ENCODE measurements around the gene YIF1A.
"Not testable (repeated sequence)": the region's sequence is repeated elsewhere in the genome, so short reads cannot be mapped to it uniquely, and the experiment has no call there.

Gene YIF1A

DNA sequence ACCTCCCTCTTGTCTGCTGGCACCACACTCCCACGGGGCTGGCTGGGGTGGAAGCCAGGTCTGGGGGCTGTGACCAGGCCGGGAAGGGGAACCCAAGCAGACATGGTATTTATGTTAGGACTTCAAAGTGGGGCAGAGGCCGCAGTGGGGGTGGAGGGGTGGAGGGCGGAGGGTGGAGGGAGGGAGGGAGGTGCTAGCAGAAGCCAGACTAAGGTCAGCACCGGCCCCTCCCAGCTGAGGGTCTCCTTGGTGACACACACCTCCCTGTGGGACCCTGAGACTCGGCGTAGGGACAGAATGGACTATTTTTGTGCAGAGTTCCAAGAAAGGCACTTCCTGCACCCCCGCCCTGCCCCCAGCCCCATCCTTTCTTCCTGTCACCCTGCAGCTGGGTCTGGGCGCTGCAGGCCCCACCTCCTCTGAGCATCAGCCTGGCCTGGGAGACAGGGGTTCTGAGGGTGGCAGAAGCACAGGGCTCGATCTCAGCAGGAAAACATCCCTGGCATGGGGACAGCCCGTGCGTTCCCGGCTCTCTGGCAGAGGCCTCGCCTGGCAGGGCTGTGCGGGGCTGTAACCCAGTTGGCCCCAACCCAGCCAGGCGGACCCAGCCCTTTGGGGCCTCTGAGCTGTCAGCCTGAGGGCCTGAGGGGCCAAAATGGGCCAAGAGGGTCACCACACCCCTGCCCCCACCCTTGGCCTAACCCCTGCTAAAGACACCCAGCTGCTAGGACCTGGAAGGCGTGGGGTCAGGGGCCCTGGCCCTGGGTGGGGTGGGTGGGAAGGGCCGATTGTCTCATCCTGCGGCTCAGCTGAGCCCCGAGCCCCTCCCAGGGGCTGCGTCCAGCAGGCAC, 37.5 kb upstream of the YIF1A start:
- no peak for DNase-seq (ENCODE audit: low read depth, low spot score)

DNA sequence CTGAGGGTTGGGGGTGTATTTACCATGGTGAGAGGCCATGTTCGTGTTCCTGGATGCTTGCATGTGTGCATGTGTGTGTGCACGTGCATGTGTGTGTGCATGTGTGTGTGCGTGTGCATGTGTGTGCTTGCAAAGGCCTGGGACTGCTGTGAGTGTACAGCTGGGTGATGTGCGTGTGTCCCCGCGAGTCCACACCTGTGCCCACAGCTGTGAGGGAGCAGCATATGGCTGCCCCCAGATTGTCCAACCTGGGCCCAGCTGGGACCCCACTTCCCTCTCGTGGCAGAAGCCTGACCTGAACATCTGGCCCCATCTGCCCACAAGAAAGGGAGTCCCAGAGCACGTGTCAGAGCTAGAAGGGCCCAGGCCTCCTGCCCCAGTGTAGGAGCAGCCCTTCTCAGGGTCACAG, 36.3 kb upstream of the YIF1A start:
- DNase-seq (ENCODE audit: low read depth, low spot score) = no peak

DNA sequence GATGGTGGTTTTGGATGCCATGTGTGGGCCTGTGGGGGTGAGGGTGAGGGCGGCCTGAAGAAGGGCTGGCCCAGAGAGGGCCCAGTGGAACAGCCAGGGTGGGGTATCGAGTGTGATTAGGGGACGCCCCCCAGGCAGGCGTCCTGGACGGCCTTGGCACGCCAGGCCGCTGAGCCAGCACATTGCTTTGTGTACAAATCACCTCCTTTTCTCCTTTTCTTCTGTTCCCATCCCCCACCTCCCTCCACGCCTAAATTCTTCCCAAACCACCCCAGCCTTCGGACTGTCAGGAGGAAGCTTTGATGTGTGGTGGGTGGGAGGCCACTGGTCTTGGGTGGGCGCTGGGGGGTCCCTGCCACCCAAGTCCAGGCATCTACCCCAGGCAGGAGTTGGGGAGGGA, 35.7 kb upstream of the YIF1A start:
- DNase-seq (ENCODE audit: low read depth, low spot score) = no peak

DNA sequence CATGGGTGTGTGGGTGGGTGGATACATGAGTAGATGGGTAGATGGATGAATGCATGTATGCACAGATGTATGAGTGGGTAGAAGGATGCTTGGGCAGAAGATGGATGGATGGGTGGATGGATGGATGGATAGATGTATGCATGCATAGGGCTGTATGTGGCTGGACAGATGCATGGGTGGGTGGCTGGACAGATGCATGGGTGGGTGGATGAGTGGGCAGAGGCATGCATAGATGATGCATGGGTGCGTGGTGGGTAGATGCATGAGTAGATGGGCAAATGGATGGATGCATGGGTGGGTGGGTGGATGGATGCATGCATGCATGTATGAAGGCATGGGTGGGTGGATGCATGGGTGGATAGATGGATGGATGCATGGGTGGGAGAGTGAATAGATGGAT, 34.7 kb upstream of the YIF1A start:
- DNase-seq (ENCODE audit: low read depth, low spot score) = no peak

DNA sequence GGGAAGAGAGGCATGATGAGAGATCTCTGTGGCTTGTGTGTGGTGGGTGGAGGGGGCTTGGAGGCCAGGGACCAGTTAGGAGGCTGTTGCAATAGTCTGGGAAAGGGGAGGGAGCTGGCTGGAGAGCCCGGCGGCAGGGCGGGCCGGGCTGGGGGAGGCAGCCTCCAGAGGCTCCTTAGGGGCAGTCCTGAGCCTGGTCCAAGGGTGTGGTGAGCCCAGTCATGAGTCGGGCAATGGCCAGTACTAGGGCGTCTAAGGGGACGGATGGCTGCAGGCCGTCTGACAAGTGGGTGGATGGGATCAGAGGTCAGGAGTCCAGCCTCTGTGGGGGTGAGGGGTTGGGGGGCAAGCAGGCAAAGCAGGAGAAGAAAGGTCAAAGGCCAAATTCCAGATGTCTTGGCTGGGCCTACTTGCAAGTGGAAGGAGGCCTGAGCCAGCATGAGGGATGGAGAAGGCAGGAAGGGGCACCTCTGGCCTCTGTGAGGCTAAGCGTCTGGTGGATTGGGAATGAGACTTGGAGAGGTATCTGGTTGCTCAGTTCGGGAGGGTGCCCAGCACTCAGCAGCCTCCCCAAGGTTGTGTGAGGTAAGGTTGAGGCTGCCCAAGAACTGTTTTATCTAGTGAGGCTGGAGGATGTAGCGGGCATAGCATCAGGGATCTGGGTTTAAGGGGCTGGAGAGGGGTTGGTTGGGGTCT, 33.9 kb upstream of the YIF1A start:
- DNase-seq (ENCODE audit: low read depth, low spot score) = no peak

DNA sequence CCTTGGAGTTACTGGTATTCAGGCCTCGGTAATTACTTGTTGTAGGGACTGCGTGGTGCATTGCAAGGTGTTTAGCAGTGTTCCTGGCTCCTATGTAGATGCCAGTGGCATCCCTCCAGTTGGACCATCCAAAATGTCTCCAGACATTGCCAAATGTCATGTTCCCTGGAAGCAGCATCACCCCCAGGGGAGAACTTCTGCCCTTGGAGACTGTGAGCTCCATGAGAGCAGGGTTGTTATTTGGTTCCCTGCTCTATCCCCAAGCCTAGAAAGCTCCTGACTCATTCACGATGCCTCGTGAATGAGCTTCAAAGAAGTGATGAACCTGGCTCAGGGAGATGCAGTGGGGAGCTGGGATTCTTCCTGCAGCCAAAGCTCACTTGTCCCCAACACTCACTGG, 32.7 kb upstream of the YIF1A start:
- no peak for DNase-seq (ENCODE audit: low read depth, low spot score)

DNA sequence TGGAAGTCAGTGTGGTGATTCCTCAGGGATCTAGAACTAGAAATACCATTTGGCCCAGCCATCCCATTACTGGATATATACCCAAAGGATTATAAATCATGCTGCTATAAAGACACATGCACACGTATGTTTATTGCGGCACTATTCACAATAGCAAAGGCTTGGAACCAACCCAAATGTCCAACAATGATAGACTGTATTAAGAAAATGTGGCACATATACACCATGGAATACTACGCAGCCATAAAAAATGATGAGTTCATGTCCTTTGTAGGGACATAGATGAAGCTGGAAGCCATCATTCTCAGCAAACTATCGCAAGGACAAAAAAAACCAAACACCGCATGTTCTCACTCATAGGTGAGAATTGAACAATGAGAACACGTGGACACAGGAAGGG, 31.8 kb upstream of the YIF1A start:
- DNase-seq (ENCODE audit: low read depth, low spot score) = not testable (repeated sequence)

DNA sequence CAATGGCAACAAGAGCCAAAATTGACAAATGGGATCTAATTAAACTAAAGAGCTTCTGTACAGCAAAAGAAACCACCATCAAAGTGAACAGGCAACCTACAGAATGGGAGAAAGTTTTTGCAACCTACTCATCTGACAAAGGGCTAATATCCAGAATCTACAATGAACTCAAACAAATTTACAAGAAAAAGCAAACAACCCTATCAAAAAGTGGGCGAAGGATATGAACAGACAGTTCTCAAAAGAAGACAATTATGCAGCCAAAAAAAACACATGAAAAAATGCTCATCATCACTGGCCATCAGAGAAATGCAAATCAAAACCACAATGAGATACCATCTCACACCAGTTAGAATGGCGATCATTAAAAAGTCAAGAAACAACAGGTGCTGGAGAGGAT, 31.3 kb upstream of the YIF1A start:
- DNase-seq (ENCODE audit: low read depth, low spot score) = not testable (repeated sequence)

DNA sequence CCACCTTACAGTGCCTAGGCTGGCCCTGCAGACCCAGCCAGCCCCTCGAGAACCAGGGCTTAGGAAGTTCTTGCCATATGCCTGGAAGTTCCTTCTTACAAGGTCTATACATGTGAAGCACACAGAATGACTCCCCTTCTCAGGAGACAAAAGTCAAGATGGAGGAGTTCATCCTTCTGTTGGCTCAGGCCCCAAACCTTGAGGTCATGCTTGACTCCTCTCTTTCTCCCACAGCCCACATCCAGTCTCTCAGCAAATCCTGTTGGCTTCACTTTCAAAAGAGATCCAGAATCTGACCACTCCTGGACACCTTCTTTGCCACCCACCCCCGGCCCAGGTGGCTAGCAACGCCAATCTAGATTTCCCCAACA, 29.6 kb upstream of the YIF1A start:
- no peak for DNase-seq (ENCODE audit: low read depth, low spot score)

DNA sequence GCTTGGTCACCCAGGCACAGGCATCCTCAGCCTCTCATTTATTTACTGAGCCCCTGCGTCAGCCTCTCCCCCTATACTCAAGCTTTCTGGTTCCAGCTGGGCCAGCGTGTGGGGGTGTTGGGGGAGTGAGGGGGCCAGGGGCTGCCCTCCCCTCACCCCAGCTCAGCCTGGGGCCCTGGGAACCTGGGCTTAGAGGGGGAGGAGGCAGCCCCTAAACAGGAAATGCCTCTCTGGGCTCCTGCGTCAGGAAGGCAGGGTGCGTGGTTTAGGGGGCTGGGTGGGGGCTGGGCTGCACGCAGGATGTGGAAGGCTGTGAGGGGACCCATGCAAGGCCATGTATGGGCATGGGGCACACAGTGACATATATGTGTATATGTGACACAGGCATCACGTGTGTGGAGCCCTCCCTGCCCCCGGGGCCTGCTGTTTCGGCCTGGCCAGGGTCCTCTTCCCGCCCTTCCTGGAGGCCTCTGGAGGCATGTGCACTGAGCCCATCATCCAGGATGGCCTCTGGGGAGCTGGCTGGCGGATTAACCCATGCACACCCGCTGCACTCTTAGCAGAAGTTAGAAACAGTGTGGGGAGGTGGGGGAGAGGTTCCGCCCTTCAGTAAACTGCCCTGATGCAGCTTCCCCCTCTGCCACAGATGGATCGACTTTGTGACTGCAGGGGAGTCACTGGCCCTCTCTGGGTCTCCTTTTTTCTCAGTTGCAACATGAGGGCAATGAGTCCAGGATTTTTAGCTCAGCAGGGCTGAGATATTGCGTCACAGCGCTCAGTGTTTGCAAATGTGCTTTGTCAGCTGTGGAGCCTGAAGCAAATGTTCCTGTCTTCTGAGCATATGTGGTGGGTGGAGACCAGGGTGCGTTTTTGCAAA, 29.0 kb upstream of the YIF1A start:
- DNase-seq (ENCODE audit: low read depth, low spot score) = no peak

DNA sequence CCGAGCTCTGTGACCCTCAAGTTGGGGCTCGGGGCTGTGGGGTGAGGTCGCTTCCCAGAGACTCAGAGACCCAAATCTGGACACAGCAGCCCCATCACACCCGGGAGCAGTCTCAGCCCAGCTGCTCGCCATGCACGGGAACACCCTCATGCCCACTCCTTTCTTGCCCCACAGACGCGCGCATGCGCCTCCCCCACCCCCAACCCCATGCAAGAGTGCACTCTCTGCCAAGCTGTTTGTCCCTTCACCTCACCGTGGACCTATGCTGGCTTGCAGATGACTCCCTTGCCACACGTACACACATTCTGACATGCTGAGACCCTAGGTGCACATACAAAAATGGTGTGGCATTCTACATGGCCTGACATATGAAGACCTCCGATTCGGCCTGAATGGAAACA, 28.4 kb upstream of the YIF1A start:
- no peak for DNase-seq (ENCODE audit: low read depth, low spot score)

DNA sequence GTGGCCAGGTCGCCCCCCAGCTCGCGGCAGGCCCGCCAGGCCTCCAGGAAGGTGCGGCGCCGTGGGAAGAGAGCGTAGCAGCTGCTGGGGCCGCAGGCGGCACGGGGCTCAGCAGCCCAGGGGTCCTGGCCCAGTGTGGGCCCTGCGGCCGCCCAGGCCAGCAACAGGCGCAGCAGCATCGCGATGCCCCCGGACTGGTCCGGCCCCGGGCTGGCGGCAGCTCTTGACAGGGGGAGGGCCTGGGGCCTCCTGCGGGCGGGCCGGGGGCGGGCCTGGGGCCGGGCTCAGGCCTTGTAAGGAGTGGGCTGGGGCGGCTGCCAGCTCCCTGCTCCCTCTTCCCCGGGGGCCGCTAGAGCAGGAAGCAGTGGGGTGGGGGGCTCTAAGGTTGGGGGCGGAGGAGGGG, 27.9 kb upstream of the YIF1A start, which contains the start of gene CD248:
Gene CD248 (minus strand): TSS at position 196 of the 403 bp plus-strand sequence. CDS start 17 bp downstream, at position 179.
- DNase-seq (ENCODE audit: low read depth, low spot score) = no peak

DNA sequence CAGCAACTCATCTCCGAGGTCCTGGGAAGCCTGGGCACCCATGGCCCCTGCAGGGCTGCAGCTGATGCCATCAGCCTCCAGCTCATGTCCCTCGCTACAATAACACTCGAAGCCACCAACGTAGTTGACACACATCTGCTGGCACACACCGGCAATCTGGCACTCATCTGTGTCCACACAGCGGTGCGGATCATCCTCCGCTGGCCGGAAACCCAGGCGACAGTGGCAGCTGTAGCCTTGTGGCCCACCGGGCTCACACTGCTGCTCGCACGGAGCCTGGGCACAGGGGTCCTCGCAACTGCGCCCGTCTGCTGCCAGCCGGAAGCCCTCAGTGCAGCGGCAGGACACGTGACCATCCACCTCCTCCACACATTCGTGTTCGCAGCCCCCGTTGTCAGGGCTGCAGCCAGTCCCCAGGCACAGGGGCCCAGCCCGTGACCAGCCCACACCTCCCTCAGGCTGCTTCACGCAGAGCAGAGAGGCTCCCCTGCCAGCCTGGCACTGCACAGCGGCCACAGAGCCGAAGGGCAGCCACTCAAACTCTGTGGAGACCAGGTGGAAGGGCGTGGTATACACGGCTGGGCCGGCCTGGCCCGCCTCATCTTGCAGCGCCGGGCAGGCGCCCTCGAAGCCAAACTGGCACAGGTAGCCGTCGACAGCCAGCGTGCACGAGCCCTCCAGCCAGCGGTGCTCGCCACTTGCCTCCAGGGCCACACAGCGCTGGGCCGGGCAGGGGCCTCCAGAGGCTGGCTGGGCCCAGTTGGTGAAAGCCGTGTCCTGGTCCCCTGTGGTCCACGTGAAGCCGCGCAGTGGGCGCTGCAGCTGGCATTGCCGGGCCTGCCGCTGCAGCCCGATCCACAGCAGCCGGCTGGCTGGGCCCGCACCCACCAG, 27.2 kb upstream of the YIF1A start:
- DNase-seq (ENCODE audit: low read depth, low spot score) = no peak

DNA sequence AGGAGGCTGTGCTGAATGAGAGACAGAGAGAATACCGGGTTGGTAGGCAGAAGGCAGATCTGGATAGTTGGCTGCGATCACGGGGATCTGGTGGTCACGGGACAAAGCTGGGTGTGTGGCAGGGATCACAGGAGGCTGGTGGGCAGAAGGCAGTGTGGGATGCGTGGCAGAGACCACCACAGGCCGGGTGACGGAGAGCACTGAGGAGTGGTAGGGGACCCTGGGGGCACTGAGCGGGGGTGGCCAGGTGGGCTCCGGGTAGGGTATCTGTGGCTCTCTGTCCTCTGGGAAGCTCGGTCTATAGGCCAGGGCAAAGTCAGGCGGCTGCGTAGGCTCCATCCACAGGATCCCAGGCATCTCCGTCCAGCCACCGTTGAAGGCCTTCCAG, 26.5 kb upstream of the YIF1A start:
- DNase-seq (ENCODE audit: low read depth, low spot score) = no peak

DNA sequence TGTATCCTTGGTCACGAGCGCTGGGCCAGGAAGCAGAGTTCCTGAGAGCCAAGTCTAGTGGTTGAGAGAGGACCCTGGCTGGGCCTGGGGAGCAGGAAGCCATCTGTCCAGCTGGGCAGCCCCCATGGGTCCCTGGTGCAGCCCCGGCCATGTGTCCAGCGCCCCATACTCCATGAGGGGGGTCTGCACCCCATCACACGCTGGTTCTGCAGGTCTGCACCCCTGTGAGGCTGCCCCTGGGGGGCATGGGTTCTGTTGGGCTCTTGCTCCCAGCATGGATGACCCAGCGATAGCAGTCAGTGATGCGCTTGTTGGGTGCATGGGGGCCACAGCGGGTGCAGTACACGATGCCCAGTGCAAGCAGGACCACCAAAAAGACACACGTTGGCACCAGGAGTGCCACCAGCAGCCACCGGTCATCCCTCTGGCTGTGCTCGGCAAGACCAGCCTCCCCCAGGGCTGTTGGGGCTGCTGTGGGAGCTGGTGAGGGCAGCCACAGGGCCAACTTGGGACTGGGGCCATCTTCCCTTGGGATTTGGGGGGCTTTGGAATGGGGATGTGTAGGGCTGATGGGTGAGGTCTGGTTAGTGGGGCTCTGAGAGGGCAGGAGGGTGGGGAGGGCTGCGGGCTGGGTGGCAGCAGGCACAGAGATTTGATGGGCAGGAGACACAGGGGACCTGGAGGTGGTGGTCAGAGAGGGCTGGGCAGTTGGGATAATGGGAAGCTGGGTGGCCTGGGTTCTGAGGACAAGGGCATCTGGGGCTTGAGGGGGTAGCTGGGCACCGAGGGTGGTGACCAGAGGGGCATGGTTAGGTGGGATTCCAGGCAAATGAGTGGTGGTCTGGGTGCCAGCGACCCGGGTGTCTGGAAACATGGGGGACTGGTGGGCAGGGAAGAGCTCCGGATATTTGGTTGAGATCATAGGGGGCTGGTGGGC, 25.9 kb upstream of the YIF1A start:
- DNase-seq (ENCODE audit: low read depth, low spot score) = no peak

DNA sequence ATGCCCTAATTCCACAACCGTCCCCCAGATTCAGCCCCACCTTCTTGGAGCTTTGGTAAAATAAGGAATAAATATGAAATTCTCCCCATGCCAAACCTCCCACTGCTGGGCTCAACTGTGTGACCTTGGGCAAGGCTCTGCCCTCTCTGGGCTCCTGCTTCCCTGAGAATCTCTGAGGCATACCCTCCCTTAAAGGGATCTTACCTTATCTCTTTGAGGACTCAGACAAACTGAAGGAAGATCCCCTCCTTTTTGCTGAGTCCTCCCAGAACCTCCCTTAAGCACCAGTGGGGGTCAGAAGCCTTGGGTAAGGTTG, 25.2 kb upstream of the YIF1A start:
- DNase-seq (ENCODE audit: low read depth, low spot score) = no peak

DNA sequence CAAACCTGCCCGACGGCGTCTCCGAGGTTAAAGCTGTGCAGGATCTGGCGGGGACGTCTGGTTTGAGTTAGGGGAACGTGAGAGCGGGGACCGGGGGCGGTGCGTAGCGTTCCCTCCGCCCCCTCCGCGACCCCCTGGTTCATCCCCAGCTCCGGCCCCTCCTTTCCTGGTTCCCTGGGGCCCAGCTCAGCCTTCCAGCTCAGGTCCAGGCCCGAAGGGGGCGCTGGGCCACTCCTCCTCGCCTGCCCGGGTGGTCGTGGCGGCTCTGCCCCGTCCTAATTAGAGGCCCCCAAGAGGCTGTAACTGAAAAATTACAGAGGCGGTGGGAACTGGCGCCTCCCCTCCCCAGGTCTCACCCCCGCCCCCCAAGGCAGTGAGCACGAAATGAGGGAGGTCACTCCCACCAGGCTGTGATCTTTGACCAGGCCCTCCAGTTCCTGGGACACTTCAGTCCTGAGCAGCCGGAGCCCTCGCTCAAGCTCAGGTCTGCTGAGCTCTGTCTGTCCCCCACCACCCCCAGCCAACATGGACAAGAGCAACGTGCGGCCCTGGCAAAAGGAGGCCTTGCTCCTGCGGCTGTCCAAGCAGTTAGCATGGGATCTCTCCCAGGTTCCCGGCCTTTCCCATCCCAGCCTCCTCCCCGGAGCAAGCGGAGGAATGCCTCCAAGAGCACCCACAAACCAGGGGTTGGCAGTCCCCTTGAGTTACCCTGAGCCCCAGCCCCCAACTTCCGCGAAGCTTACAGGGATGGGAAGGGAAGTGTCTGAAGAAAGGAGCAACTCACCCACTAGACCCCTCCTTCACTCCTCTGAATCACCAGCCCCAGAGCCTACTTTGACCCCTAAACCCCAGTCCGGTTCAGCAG, 24.6 kb upstream of the YIF1A start:
- no peak for DNase-seq (ENCODE audit: low read depth, low spot score)

DNA sequence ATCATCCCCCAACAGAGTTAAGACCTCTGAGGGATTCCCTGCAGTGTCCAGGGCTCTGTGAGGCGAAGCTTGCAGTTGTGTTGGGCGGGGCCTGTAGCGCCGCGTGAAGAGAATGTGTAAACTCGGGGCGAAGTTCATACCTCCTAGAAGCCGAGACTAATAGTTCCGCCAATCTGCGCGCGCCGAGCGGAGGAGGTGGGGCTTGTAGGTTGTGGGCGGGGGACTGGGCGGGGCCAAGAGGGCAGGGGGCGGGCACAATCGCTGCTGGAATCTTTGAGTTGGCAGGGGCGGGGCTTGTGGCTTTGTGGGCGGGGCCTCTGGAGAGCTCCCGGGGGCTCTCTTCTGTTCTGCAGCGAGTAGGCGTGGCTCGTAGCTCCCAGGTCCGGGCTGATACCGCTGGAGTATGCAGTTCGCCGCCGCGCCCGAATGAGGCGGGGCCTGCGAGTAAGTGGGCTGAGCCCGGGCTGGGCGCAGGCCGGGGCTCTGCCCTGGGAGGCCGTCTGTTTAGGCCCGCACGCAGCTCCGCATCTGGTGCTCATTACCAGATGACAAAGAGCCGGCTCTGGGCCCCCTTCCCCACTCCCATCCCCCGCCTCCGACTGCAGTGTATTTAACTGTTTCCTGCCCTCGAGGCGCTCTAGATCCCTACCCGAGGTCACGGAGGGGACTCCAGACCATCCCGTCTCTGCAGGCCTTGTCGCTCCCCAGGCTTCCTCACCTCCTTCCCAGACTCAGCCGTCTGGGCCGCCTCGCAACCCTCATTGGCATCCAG, 23.8 kb upstream of the YIF1A start:
- peak; percentile 98 for DNase-seq (ENCODE audit: low read depth, low spot score)
